MV-4-11 (cell line): ENCODE measurements around the gene CYP3A4.
"Not testable (repeated sequence)": the region's sequence is repeated elsewhere in the genome, so short reads cannot be mapped to it uniquely, and the experiment has no call there.

ENCODE experiments used
- DNase-seq: peaks from one replicate; lab custom pipeline; 2025; lab: John Stamatoyannopoulos, UW

Gene CYP3A4

DNA sequence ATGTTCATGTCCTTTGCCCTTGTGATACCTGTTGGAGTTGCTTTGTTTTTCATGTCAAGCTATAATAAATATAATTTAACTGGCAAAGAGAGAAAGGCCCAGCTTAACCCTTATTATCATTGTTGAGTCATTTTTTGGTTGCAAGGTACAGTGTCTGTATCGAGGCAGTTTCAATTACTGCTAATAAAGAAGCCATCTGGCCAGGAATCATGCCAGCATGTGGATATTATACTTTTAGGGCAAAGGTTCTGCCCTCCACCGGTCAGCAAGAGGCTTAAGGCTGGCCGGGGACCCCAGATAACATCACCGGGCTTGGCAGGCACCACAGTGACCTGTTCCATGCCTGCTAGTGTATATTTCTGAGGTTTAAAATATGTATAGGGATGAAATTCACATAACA, 9.0 kb upstream of the CYP3A4 start:
- no peak for DNase-seq

DNA sequence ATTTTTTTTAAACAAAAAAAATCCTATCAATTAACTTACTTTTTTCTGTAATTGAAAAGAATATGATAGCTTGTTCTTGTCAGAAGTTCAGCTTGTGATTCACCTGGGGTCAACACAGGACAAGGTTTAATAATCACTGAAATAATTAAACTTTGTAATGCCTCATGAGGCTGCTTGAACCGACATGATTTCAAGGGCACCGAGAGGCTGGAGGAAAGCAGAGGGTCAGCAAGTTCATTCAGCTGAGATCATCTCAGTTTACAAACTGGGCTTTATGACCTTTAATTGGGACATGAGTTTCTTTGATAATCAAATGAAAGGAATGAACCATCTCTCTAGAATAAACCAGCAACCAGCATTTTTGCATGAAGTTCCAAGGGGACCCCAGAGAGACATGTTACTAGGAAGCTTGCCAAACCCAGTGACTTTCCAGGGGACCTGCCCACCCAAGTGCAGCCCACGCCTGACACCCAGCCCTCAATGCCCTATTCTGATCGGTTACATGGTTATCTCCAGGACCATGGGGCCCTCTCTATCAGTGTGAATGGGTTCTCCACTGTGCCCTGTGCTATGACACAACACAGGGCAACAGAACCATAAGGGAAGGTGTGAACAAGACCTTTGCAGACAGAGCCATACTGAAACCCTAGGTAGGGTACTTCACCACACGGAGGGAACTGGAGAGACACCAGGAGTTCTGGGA, 7.8 kb upstream of the CYP3A4 start:
- DNase-seq, result no peak

DNA sequence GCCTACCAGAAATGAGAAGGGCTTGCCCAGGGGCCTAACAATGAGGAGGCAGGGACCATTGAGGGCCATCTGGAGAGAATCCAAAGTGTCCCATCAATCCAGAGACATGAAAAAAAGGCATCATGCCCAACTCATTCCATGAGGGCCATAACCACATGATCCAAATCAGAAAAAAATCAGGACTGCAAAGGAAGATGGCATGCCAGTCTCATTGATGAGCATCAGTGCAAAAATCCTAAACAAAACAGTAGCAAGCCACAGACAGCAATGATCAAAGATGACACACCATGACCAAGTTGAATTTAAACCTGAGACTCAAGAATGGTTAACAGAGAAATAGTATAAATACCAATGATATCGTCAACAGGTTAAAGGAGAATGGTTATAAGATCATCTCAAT, 7.0 kb upstream of the CYP3A4 start:
- no peak for DNase-seq

DNA sequence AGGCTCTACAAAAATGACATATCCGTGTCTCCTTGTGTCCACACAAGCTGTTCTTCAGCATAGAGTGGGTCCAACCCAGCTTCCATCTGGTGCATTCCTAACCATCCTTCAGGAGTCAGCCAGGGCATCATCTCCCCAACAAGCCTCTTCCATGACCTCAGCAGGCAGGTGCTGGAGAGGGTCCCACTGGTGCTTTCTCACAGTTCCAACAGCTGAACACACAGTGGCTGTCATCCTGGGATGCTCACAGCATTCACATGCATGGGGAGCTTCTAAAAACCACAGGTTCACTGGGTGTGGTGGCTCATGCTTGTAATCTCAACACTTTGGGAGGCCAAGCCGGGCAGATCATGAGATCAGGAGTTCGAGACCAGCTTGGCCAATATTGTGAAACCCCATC, 6.4 kb upstream of the CYP3A4 start:
- DNase-seq, result no peak

DNA sequence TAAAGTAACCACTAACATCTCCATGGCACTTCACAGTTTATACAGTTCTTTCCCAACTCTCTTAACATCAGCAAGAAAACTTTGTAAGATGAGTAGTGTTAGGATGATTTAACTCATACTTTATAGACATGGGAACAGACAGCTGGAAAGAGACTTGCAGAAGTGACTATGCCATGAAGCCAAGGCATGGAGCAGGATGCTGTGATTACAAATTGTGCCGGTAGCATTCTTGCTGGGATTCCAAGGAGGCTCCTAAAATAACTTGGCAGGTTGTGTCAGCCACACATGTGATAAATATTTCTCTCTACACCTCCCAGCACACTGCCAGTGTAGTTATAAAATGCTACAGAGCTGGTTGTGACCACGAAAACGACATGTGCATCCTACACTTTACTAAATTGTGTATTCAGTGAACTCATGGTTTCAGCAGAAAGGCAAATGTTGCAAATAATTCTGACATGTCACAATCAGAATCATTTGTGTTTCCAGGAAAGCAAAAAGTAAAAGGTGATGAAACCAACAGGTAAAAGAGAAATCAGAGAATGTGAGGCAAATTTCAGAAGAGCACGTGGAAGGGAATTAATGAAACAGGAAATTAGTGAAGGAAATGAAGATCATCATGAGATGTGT, 5.6 kb upstream of the CYP3A4 start:
- DNase-seq, result no peak

DNA sequence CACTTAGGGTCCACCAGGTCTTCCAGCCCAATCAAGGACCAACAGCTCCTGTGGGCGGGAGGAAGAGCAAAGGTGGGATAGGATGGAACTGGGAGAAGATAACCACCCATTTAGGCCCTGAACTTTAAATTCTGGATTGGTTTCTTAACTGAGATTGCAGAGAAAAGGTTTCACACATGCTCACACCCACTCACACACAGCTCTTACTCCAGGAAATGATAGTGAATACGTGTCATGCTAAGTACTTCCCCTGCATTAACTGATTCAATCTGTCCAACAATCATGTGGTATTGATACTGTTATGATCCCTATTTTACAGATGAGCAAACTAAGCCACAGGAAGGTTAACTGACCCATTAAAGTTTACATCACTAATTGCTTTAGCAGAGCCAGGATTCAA, 4.6 kb upstream of the CYP3A4 start:
- no peak for DNase-seq

DNA sequence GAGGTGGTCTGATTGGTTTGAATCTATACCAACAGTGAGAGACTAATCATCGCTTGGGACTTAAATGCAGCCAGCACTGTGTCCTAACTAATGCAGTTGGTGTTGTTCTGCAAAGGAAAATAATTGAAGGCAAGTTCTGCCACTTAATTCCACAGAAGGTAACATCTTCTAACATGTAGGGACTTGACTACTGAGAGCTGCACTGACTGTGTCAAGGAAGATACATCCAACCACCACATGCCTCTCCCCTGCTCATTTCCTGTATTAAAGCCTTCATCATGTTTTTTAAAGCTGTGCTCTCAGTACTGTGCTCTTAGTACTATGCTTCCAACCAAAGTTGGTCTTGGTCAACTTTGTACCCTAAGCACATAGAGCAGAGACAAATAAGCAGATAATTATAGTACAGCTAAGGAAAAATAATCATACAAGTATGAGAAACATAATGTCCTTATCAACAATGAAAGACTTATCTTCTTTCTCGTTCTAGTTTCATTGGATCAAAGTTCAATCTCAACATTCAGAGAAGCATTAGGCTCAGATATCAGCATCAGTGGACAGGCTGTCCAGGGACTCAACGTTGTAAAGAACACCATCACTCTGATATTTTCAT, 2.8 kb upstream of the CYP3A4 start:
- DNase-seq, result no peak

DNA sequence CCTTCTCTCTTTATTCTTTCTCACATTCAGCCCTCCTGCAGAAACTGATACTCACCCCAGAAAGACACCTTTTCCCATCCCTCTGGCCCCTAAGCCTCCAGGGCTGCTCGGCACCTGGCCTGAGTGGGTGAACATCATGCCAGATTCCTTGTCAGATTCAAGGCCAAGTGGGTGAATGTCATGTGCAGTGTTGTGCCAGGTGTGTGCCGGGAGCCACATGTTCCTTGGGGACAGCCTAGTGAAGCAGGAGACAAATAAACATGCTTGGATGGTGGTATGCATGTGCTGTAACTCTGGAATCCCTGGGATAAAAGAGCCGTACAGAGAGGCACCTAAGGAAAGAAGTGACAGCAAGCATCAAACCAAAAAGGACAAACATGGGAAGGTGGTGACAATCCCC, 1.7 kb upstream of the CYP3A4 start:
- DNase-seq, result not testable (repeated sequence)

DNA sequence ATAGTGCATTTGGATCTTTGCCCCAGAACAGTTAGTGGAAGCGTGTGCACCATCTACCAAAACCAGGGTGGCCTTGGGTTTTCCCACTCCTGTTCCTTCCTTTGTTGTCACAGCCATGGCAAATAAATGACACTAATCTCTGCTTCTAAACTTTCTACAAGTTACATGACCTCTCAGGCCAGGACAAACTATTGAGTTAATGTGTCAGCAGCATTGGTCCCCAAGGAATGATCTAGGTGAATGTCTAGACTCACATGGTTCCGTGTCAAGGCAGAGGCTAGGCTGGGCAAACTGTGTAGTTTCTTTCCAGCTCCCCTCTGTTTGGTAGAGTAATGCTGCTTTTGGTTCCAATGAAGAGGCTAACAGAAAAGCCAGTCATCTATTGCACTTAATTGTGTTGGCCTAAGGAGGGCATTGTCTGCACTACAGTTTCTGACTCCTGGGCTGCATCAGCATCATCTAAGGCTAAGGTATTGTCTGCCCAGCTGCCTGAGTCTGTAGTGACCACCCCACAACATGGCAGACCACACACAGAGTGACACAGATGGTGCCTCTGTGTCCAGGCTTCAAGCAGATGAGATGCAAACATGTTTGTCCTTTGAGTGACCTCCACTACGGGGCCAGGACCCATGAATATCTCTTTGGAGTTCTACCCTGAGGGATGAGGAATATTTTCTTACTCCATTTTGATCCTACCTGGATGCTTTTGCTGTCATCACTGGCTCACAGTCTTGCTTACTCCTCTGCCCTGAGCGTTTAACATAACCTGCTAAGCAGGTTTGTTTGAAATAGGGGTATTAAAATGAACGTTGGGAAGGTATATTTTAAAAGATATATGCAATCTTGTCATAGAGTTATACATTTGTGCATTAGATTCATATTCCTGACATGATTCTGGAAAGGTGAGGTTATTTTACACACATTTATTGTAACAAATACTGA, 1.7 kb downstream of the CYP3A4 start:
- DNase-seq, result no peak

DNA sequence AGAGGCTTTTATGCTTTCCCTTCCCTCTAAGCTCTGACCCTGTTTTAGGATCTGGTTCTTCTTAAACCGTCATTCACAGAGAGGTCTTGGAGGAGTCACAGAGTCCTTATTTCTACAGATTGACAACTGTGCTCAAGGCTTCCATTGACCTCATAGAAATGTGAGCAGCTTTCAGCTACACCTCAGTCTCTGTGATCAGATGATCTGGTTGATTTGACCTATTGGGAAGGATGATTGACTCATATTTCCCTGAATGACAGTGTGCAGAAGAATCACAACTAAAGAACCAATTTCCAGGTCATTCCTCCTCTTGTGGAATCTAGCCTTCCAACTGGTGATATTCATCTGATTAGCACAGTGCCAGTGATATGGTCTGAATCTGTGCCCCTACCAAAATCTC, 3.4 kb downstream of the CYP3A4 start:
- DNase-seq, result no peak

DNA sequence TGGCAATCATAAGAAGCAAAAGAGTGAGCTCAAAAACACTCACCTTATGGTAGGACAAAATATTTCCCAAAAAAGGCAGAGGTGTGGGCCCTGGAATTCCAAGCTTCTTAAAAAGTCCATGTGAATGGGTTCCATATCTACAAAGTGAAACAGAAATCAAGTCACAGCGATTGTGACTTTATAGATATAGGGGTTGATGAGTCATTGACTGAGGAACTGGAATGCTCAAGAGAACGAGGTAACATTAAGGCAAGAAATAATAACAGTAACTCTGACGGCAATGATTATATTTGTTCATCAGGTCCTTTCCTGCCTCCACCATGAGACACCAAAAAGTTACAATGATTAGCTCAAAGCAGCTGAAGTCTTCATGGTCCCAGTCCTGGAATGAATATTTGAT, 4.0 kb downstream of the CYP3A4 start:
- no peak for DNase-seq

DNA sequence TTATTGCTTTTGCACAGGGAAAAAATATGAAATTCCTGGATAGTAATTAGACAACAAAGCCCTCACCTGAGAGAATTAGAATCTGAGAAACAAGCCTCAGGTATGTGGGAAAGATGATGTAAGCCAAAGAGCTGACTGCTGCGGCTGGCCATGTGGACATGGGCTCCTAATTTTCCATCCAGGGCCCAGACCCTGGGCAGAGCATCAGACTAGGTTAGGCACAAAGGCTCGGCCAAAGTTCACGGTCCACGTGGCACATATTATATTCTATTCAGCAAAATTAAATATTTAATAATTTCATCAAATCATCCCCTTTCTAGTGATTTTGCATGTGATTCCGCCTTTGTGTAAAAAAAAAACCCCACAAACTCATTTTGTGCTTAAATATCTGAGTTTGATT, 5.1 kb downstream of the CYP3A4 start:
- DNase-seq, result no peak

DNA sequence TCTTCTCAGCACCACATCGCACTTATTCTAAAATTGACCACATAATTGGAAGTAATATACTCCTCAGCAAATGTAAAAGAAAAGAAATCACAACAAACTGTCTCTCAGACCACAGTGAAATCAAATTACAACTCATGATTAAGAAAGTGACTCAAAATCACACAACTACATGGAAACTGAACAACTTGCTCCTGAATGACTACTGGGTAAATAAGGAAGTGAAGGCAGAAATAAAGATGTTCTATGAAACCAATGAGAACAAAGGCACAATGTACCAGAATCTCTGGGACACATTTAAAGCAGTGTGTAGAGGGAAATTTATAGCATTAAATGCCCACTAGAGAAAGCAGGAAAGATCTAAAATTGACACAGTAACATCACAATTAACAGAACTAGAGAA, 10.6 kb downstream of the CYP3A4 start:
- not testable (repeated sequence) for DNase-seq

DNA sequence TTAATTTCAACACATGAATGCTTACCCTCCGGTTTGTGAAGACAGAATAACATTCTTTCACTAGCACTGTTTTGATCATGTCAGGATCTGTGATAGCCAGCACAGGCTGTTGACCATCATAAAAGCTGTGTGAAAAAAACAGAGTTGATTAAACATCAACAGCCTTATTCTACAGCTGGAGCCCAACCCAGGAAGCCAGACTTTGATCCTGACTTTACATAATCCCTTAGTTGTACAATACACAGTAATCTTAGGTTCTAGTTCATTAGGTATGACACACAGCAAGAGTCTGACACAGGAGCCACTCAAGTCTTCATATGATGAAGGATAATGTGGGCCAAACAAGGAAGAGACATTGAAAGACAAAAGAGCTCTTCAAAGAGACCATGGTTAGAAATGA, 11.4 kb downstream of the CYP3A4 start:
- DNase-seq, result no peak

DNA sequence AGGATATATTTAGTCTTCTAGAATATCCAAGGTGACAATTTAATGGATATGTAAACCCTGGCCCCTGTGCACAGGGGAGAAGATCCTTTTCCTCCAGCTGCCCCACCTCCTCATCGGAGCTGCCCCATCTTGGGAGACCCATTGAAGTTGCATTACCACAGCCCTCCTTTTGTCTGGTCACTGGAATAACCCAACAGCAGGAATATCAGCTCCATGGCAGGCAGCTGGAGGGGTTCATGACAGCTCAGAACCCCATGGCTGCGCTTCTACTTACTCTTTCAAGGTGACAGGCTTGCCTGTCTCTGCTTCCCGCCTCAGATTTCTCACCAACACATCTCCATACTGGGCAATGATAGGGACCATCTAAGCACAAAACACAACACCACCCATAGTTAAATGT, 14.5 kb downstream of the CYP3A4 start:
- not testable (repeated sequence) for DNase-seq

DNA sequence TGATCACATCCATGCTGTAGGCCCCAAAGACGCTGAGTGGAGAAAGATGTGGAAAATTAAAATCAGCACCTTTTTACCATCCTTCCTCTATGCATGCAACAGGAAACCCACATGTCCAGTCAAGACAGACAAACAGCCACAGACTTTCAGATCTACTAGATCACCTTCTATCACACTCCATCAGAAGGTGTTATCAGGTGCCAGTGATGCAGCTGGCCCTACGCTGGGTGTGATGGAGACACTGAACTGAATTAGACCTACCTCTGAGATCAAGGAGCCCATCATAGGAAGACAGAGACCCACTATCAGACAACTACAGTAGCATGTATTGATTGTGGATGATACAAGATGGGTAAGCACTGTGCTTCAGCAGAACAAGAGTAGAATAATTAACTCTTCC, 15.5 kb downstream of the CYP3A4 start:
- DNase-seq, result no peak

DNA sequence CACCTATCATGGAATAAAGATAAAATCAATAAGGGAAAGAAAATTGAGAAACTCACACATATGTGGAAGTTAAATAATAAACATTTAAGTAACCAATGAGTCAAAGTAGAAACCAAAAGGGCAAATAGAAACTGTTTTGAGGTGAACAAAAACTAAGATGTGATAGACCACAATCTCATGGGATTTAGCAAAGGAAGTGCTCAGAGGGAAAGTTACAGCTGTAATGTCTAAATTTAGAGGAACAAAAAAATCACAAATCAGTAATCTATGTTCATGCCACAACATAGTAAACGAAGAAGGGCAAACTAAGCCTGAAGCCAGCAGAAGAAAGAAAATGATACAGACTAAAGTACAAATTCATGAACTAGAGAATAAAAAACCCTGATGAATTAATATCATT, 16.3 kb downstream of the CYP3A4 start:
- DNase-seq, result peak; percentile 60

DNA sequence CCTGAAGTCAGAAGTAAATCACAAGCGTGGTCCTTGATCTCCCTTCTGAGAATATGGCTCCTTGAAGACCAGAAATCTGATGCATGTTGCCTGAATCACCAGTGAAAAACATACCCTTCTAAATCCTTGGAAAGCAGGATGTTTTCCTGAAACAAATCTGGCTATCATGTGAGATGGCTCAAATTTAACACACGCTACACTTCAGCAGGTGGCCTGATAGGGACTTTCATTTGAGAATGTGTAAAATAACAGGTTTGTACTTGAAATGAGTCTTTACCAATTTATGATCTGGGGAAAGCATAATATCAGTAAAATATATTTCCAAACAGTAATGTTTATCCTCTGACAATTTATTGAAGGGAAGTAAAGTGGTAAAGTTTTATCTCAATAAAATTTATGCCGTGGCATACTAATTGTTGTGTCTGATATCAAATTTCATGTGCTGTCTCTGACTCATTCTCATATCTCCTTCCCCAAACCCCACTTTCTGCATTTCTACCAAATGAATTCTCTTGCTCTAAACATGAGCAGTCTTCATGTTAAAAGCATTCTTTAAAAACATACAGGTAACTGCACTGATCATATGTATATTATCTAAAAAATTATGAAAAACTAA, 17.4 kb downstream of the CYP3A4 start:
- DNase-seq, result no peak

DNA sequence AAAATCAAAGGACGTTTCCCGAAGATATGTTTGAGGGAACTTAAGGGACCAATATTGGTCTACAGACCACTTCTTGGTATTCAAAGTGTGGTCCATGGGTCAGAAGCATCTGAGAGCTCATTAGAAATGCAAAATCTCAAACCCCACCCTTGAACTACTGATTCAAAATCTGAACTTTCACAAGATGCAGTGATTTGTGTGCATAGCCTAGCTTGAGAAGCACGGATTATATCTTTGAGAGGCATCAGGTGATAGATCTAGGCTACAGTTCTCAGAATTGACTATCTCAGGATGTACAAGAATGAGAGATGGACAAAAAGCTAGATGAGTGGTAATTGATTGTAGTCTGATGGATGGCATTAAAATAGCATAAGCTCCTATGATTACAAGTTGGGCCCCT, 19.5 kb downstream of the CYP3A4 start:
- DNase-seq, result no peak

DNA sequence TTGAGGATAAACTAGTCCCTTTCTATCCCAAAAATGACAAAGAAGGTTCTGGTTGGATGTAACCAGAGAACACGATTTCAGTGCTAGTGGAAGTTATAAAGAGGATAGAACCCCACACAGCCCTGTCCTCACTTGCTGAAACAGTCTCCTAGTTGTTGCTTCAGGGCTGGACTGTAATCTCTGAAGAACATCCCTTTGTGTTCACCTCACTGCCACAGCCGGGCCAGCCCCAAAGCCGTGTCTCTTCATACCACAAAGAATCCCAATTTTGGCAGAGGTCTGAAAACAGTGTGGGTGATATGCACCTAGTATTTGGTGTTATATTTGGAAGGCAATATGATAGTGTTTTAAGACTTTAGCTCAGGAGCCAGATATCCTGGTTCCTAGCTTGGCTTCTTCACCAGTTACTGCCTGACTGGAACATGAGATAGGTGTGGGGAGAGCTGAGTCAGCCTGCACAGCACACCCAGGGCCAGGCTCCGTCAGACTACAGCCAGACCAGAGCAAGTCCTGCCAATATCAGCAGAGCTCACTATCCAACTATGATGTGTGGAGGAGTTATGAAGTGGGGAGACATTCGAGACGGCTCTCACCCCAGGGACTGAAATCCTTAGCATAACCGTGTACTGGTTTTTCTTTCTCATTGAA, 21.2 kb downstream of the CYP3A4 start:
- DNase-seq, result no peak

DNA sequence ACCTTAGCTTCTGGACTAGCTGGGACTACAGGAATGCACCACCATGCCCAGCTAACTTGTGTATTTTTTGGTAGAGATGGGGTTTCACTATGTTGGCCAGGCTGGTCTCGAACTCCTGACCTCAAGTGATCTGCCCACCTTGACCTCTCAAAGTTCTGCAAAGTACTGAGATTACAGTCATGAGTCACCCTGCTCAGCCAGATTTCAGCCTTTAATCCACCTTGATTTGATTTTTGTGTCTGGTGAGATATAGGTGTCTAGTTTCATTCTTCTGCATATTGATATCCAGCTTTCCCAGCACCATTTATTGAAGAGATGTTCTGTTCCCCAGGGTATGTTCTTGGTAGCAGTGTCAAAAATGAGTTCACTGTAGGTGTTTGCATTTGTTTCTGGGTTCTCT, 28.9 kb downstream of the CYP3A4 start:
- DNase-seq, result no peak

DNA sequence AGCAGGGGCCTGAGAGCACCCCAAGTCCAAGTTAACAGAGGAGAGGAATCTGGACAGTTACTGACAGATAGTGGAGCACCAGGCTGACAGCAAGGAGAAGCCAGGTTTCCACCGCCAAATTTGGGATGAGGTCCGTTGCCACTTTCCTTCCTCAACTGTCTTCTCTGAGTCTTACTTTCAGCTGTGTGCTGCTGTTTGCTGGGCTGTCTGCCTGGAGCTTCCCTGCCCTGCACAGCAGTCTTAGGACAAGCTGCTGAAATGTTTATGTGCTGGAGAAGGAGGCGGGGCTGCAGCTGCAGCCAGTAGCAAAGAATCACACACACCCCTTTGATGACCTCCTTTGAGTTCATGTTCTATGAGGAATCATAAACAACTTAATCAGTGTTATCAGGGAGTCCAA, 31.6 kb downstream of the CYP3A4 start:
- no peak for DNase-seq
